Omental fat pad (tissue), 4 donors: Measurements from ENCODE around the gene JAM2. TPM values are rescaled to one million over a fixed set of nuclear protein-coding genes. Genes with fewer than 3 reads are reported as not detected.

Experiments used
- ATAC-seq: fragments of 150-250 bp; one replicate; pipeline ENCODE4 v1.9.1; 2016; ENCODE audit warnings: mild to moderate bottlenecking, moderate library complexity; ENCODE audit not compliant: low FRiP score
- DNase-seq: peaks from one replicate; pipeline ENCODE4 v3.0.0-alpha.2; 2019; ENCODE audit warnings: low spot score
- CTCF ChIP-seq, 3 donors: fragments of 450-650 bp; IDR thresholded peaks; one replicate each; pipeline ENCODE4 v1.5.1; 2016 to 2017; ENCODE audit warnings: antibody characterized with exemption in 3 of 3, mild to moderate bottlenecking in 3 of 3, moderate library complexity in 2 of 3
- total RNA-seq, 4 donors: library from RNA; depleted of rRNA; stranded (reverse); fragments of >200 nt; gene quantifications; one replicate each; pipeline ENCODE4 v1.1.0, GENCODE V29; 2016

JAM2 gene
- total RNA-seq, 4 donors from 2014 or later: 4.9 to 43.3 (median 11.6) TPM

GRCh38 chr21:25664491-25664931 is 25.5 kb downstream of the JAM2 start:
- no peak for TF ChIP-seq CTCF (IDR thresholded peaks at IDR 0.05)
- ATAC-seq (no peak), DNase-seq (no peak)

- DNase-seq (no peak), ATAC-seq (no peak)
- TF ChIP-seq CTCF (IDR thresholded peaks at IDR 0.05): no peak
These were observed 31.7 kb downstream of the JAM2 start for GRCh38 chr21:25670726-25671125.

- no peak for DNase-seq
- ATAC-seq: no peak
- no peak for TF ChIP-seq CTCF (IDR thresholded peaks at IDR 0.05)
These were observed 37.4 kb downstream of the JAM2 start for GRCh38 chr21:25676451-25676850.

- DNase-seq (no peak), ATAC-seq (no peak)
- no peak for TF ChIP-seq CTCF (IDR thresholded peaks at IDR 0.05)
These were observed 43.3 kb downstream of the JAM2 start for GRCh38 chr21:25682382-25682781.

- no peak for TF ChIP-seq CTCF (IDR thresholded peaks at IDR 0.05)
- DNase-seq (no peak), ATAC-seq (no peak)
These were observed 48.7 kb downstream of the JAM2 start for GRCh38 chr21:25687787-25688186.

- ATAC-seq (no peak), DNase-seq (no peak)
- TF ChIP-seq CTCF (IDR thresholded peaks at IDR 0.05): no peak
These were observed 49.5 kb downstream of the JAM2 start for GRCh38 chr21:25688275-25689155.

- no peak for ATAC-seq
- no peak for DNase-seq
- no peak for TF ChIP-seq CTCF (IDR thresholded peaks at IDR 0.05)
These were observed 50.2 kb downstream of the JAM2 start for GRCh38 chr21:25689226-25689625.
